Thymus (tissue), 11 donors: ENCODE measurements around the gene GGT7. TPM values are rescaled to one million over a fixed set of nuclear protein-coding genes. Genes with fewer than 3 reads are reported as not detected.
"Not testable (repeated sequence)": the region's sequence is repeated elsewhere in the genome, so short reads cannot be mapped to it uniquely, and the experiment has no call there.

Experiments
- DNase-seq, 9 donors: peaks; one replicate each; pipeline ENCODE4 v3.0.0-alpha.2; 2013; ENCODE audit warnings: low spot score in 9 of 9, low read depth in 6 of 9, missing footprints in 1 of 9
- H3K27ac ChIP-seq, 2 donors: one replicate each; pipeline ENCODE4 v1.5.1; 2013; ENCODE audit warnings: control low read depth in 1 of 2, low read depth in 1 of 2, low read length in 1 of 2, mild to moderate bottlenecking in 1 of 2, moderate library complexity in 1 of 2
- H3K27me3 ChIP-seq, 2 donors: one replicate each; pipeline ENCODE4 v1.5.1; 2013; ENCODE audit warnings: low read length in 1 of 2; ENCODE audit not compliant: control insufficient read depth in 2 of 2, insufficient read depth in 1 of 2
- H3K36me3 ChIP-seq, 2 donors: one replicate each; pipeline ENCODE4 v1.5.1; 2013; ENCODE audit warnings: low read length in 1 of 2, mild to moderate bottlenecking in 1 of 2, moderate library complexity in 1 of 2; ENCODE audit not compliant: control insufficient read depth in 2 of 2, insufficient read depth in 2 of 2
- H3K4me1 ChIP-seq, 2 donors: one replicate each; pipeline ENCODE4 v1.5.1; 2013; ENCODE audit warnings: low read length in 2 of 2; ENCODE audit not compliant: control insufficient read depth in 2 of 2, insufficient read depth in 2 of 2
- H3K4me3 ChIP-seq, 2 donors: one replicate each; pipeline ENCODE4 v1.5.1; 2013; ENCODE audit warnings: low read length in 2 of 2, control low read depth in 1 of 2, mild to moderate bottlenecking in 1 of 2
- H3K9me3 ChIP-seq, 2 donors: one replicate each; pipeline ENCODE4 v1.5.1; 2013; ENCODE audit warnings: low read length in 1 of 2, mild to moderate bottlenecking in 1 of 2; ENCODE audit not compliant: control insufficient read depth in 2 of 2, insufficient read depth in 1 of 2
- WGBS: extraction: QIAGEN DNeasy Blood & Tissue Kit; methylation state at CpG from one replicate; pipeline ENCODE4 v1.1.7; 2013; 5-methylcytosine and 5-hydroxymethylcytosine counted together
- polyA plus RNA-seq: library from polyadenylated mRNA; stranded (reverse); fragments of 200-250 nt; gene quantifications from one replicate; pipeline ENCODE4 v1.2.3, GENCODE V29; 2013
- total RNA-seq: library from RNA; stranded (reverse); fragments of 120-200 nt; gene quantifications from one replicate; pipeline ENCODE4 v1.2.4, GENCODE V29; 2013
- donor health status: healthy.

GGT7 gene
- total and polyA plus RNA-seq, 2 donors: 3.9 to 19.4 TPM

- not testable (repeated sequence) for H3K9me3 ChIP-seq, H3K27ac ChIP-seq, H3K4me1 ChIP-seq, H3K27me3 ChIP-seq, H3K36me3 ChIP-seq, DNase-seq, H3K4me3 ChIP-seq
- 93% methylated on average over 24 of the region's 26 CpGs for WGBS
These were observed 26.1 kb upstream of the GGT7 start for GRCh38 chr20:34898731-34899130.

GRCh38 chr20:34898129-34898528 lies 25.5 kb upstream of the GGT7 start:
- not testable (repeated sequence) for H3K9me3 ChIP-seq, H3K4me1 ChIP-seq, DNase-seq, H3K27ac ChIP-seq, H3K4me3 ChIP-seq, H3K36me3 ChIP-seq, H3K27me3 ChIP-seq
- WGBS: 97% methylated on average over 2 of the region's 3 CpGs

- Histone ChIP-seq H3K4me3 (no peak overlapping the region), H3K27ac (no peak overlapping the region), H3K4me1 (peaks cover 6 to 10% of the 10 kb centered on the region in 2 donors), H3K27me3 (no peaks in the 10 kb centered on the region), H3K9me3 (no peaks in the 10 kb centered on the region), H3K36me3 (no peaks in the 10 kb centered on the region)
- 100% methylated on average over 1 of the region's 1 CpG for WGBS
- DNase-seq: no peak
These were observed 23.5 kb upstream of the GGT7 start for GRCh38 chr20:34896086-34896621.

GRCh38 chr20:34895465-34895864 lies 22.8 kb upstream of the GGT7 start:
- Histone ChIP-seq H3K4me1 (peaks cover 6 to 13% of the 10 kb centered on the region in 2 donors), H3K27ac (no peak overlapping the region), H3K9me3 (no peaks in the 10 kb centered on the region), H3K27me3 (no peaks in the 10 kb centered on the region), H3K4me3 (no peak overlapping the region), H3K36me3 (no peaks in the 10 kb centered on the region)
- 95% methylated on average over 3 of the region's 3 CpGs for WGBS
- no peak for DNase-seq

GRCh38 chr20:34894723-34895122 lies 22.1 kb upstream of the GGT7 start:
- WGBS: 95% methylated on average over 1 of the region's 1 CpG
- no peaks in the 10 kb centered on the region for H3K9me3 ChIP-seq
- H3K36me3 ChIP-seq: no peaks in the 10 kb centered on the region
- no peaks in the 10 kb centered on the region for H3K27me3 ChIP-seq
- no peak overlapping the region for H3K27ac ChIP-seq
- peaks cover 6 to 13% of the 10 kb centered on the region in 2 donors for H3K4me1 ChIP-seq
- DNase-seq: no peak
- no peak overlapping the region for H3K4me3 ChIP-seq

GRCh38 chr20:34892671-34893070 lies 20.0 kb upstream of the GGT7 start:
- H3K4me3 ChIP-seq: no peak overlapping the region
- no peaks in the 10 kb centered on the region for H3K36me3 ChIP-seq

GRCh38 chr20:34891166-34892062 lies 18.8 kb upstream of the GGT7 start:
- no peak overlapping the region for H3K4me3 ChIP-seq
- H3K36me3 ChIP-seq: no peaks in the 10 kb centered on the region
- WGBS: 70% methylated on average over 2 of the region's 2 CpGs
- H3K9me3 ChIP-seq: no peaks in the 10 kb centered on the region
- H3K27ac ChIP-seq: peak overlapping the region in 1 of 2 donors; percentile 19
- peaks cover 6 to 13% of the 10 kb centered on the region in 2 donors for H3K4me1 ChIP-seq
- DNase-seq: peak in 3 of 9 donors; percentile 19 to 59 (median 33)
- no peaks in the 10 kb centered on the region for H3K27me3 ChIP-seq

More at GRCh38 chr20:34892671-34893070, 20.0 kb upstream of the GGT7 start:
- Histone ChIP-seq H3K27ac (no peak overlapping the region), H3K4me1 (peaks cover 6 to 13% of the 10 kb centered on the region in 2 donors), H3K27me3 (no peaks in the 10 kb centered on the region), H3K9me3 (no peaks in the 10 kb centered on the region)
- no peak for DNase-seq
- 98% methylated on average over 2 of the region's 2 CpGs for WGBS

GRCh38 chr20:34888468-34888867 lies 15.8 kb upstream of the GGT7 start:
- no peak for DNase-seq
- H3K9me3 ChIP-seq: no peaks in the 10 kb centered on the region
- H3K4me1 ChIP-seq: peaks cover 6 to 13% of the 10 kb centered on the region in 2 donors
- H3K27ac ChIP-seq: no peak overlapping the region
- no peak overlapping the region for H3K4me3 ChIP-seq
- H3K27me3 ChIP-seq: no peaks in the 10 kb centered on the region
- H3K36me3 ChIP-seq: no peaks in the 10 kb centered on the region
- WGBS: 57% methylated on average over 1 of the region's 1 CpG

- DNase-seq: no peak
- Histone ChIP-seq H3K4me1 (peaks cover 5 to 12% of the 10 kb centered on the region in 2 donors), H3K27me3 (no peaks in the 10 kb centered on the region), H3K27ac (no peak overlapping the region), H3K4me3 (no peak overlapping the region), H3K36me3 (no peaks in the 10 kb centered on the region), H3K9me3 (no peaks in the 10 kb centered on the region)
- 64% methylated on average over 3 of the region's 3 CpGs for WGBS
These were observed 14.4 kb upstream of the GGT7 start for GRCh38 chr20:34887023-34887422.
